ENCODE measurements around the gene KCNJ12.

DNA sequence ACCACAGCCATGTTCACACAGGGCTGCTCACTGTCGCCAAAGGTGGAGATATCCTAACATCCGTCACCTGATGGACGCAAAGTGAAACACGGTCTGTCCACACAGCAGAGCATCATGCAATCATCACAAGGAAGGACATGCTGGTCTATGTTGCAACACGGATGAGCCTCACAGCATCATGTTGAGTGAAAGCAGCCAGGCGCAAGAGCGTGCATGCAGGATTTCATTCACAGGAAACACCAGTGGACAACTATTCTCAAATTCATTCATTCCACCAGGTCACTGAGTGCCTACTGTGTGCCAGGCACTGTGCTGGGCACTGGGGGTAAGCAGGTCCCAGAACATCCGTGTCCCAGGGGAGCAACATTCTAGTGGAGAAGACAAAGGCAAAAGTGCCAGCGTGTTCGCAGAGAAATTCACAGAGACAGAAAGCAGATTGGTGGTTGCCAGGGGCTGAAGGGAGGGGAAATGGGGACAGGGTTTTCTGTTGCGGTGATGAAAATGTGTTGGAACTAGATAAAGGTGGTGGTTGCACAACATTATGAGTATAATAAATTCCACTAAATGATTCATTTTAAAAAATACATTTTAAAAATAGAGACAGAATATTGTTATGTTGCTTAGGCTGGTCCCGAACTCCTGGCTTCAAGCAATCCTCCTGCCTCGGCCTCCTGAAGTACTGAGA lies 22.7 kb upstream of the KCNJ12 start:
- TF ChIP-seq, protein P1, sequence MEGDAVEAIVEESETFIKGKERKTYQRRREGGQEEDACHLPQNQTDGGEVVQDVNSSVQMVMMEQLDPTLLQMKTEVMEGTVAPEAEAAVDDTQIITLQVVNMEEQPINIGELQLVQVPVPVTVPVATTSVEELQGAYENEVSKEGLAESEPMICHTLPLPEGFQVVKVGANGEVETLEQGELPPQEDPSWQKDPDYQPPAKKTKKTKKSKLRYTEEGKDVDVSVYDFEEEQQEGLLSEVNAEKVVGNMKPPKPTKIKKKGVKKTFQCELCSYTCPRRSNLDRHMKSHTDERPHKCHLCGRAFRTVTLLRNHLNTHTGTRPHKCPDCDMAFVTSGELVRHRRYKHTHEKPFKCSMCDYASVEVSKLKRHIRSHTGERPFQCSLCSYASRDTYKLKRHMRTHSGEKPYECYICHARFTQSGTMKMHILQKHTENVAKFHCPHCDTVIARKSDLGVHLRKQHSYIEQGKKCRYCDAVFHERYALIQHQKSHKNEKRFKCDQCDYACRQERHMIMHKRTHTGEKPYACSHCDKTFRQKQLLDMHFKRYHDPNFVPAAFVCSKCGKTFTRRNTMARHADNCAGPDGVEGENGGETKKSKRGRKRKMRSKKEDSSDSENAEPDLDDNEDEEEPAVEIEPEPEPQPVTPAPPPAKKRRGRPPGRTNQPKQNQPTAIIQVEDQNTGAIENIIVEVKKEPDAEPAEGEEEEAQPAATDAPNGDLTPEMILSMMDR (IDR thresholded peaks at IDR 0.05), result no peak
- TF ChIP-seq POLR2A (IDR thresholded peaks at IDR 0.05), result no peak
